B cell (primary cell): ENCODE data around the gene LIFR.

Experiments
- EZH2 ChIP-seq: IDR thresholded peaks from 2 replicates; pipeline ENCODE4 v1.6.1; 2012; ENCODE audit warnings: borderline replicate concordance, low read depth, mild to moderate bottlenecking, moderate library complexity, low read length; ENCODE audit not compliant: insufficient read depth, poor library complexity, severe bottlenecking
- TF ChIP-seq, protein P1 (sequence below): fragments of 200-600 bp; IDR thresholded peaks from one replicate; pipeline ENCODE4 v1.8.0; 2022; ENCODE audit warnings: antibody characterized with exemption, mild to moderate bottlenecking

DNA sequence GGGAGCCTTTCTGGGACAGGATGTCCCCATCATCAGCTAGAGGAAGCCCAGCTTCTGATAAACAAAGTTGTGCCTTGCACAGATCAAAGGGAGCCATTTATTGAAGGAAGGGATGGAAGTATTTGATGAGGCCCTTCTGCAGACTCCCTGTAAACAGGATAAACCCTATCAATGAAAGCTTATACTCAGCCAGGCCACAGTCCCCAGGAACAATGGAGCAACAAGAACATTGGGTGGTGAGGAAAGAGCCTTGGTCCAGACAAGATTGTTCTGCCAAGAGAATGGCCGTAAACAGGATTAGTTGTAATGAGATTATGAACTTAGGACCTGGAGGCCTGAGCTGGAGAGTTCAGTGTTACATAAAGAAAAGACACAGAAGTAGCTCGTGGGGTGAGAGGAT is 40.5 kb upstream of the LIFR start:
- TF ChIP-seq, protein P1, sequence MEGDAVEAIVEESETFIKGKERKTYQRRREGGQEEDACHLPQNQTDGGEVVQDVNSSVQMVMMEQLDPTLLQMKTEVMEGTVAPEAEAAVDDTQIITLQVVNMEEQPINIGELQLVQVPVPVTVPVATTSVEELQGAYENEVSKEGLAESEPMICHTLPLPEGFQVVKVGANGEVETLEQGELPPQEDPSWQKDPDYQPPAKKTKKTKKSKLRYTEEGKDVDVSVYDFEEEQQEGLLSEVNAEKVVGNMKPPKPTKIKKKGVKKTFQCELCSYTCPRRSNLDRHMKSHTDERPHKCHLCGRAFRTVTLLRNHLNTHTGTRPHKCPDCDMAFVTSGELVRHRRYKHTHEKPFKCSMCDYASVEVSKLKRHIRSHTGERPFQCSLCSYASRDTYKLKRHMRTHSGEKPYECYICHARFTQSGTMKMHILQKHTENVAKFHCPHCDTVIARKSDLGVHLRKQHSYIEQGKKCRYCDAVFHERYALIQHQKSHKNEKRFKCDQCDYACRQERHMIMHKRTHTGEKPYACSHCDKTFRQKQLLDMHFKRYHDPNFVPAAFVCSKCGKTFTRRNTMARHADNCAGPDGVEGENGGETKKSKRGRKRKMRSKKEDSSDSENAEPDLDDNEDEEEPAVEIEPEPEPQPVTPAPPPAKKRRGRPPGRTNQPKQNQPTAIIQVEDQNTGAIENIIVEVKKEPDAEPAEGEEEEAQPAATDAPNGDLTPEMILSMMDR = no peak
- TF ChIP-seq EZH2 = no peak
